Endothelial cell of umbilical vein (primary cell): Measurements from ENCODE around the gene FAM241B. TPM values are rescaled to one million over a fixed set of nuclear protein-coding genes. Genes with fewer than 3 reads are reported as not detected.

Source experiments
- BruUV-seq: library from RNA; stranded (reverse); fragments of 400-500 nt; replicated peaks from 2 replicates; lab custom pipeline; 2021; lab: Mats Ljungman, UMichigan
- CTCF ChIA-PET: fragments of 300-600, 350-600 bp; sonication (Branson Sonifier 250); formaldehyde crosslinking; loops from one replicate; lab custom pipeline; 2021; ENCODE audit warnings: antibody characterized with exemption, inconsistent platforms; lab: Charles Lee
- POLR2A ChIA-PET: fragments of 300-600, 350-600 bp; sonication (Branson Sonifier 250); formaldehyde crosslinking; loops from one replicate; lab custom pipeline; 2021; ENCODE audit warnings: antibody characterized with exemption, inconsistent platforms; lab: Charles Lee
- DNase-seq: peaks from one replicate; pipeline ENCODE4 v3.0.0-alpha.2; 2011; ENCODE audit warnings: low read depth, low spot score
- FAIRE-seq: peaks from 2 replicates; lab custom pipeline; 2011; peaks lifted over from hg19 to GRCh38; lab: Jason Lieb, UNC
- H2AFZ ChIP-seq: 2 replicates; pipeline ENCODE4 v1.6.0; 2012; ENCODE audit warnings: low read depth, low read length, control low read depth, inconsistent platforms
- H3K27ac ChIP-seq: 2 replicates; pipeline ENCODE4 v1.5.1; 2011; ENCODE audit warnings: low read depth, mild to moderate bottlenecking, control low read depth, low read length, moderate library complexity; ENCODE audit not compliant: insufficient read depth
- H3K27me3 ChIP-seq, 2 experiments: 2 replicates each; pipeline versions ENCODE4 v1.6.0 to v1.6.1; 2011; ENCODE audit warnings: low read length in 2 of 2, mixed read lengths in 1 of 2; ENCODE audit not compliant: control insufficient read depth in 2 of 2, insufficient read depth in 2 of 2
- H3K36me3 ChIP-seq, 2 experiments: 2 replicates in 1 of 2; 3 replicates in 1 of 2; pipeline ENCODE4 v1.5.1; 2011; ENCODE audit warnings: low read length in 2 of 2, mild to moderate bottlenecking in 1 of 2, moderate library complexity in 1 of 2; ENCODE audit not compliant: control insufficient read depth in 2 of 2, insufficient read depth in 2 of 2; ENCODE audit errors: extremely low read depth in 1 of 2
- H3K4me1 ChIP-seq: 3 replicates; pipeline ENCODE4 v1.5.1; 2011; ENCODE audit warnings: mild to moderate bottlenecking, low read length; ENCODE audit not compliant: control insufficient read depth, insufficient read depth; ENCODE audit errors: extremely low read depth
- H3K4me2 ChIP-seq: 2 replicates; pipeline ENCODE4 v1.6.1; 2011; ENCODE audit warnings: low read length, control low read depth, mixed read lengths; ENCODE audit not compliant: insufficient read depth
- H3K4me3 ChIP-seq, 3 experiments: fragments of 200-600 bp in 1 of 3; sonication (generic), shearing (Covaris generic) in 1 of 3; replicated peaks in 1 of 3; 2 replicates each; pipeline ENCODE4 v1.5.1; 2011 to 2016; ENCODE audit warnings: control low read depth in 3 of 3, low read length in 3 of 3, mild to moderate bottlenecking in 2 of 3, inconsistent platforms in 1 of 3, low read depth in 1 of 3, moderate library complexity in 1 of 3; ENCODE audit not compliant: insufficient read depth in 1 of 3
- H3K79me2 ChIP-seq: 2 replicates; pipeline ENCODE4 v1.6.0; 2012; ENCODE audit warnings: low read length, inconsistent platforms; ENCODE audit not compliant: control insufficient read depth, insufficient read depth
- H3K9ac ChIP-seq: replicated peaks from 2 replicates; pipeline ENCODE3; 2011; ENCODE audit warnings: low read length, control low read depth; ENCODE audit not compliant: insufficient read depth; ENCODE audit errors: extremely low read depth
- H3K9me1 ChIP-seq: replicated peaks from 3 replicates; pipeline ENCODE4 v1.6.0; 2011; ENCODE audit warnings: mild to moderate bottlenecking, low read length; ENCODE audit not compliant: control insufficient read depth, insufficient read depth; ENCODE audit errors: extremely low read depth
- H3K9me3 ChIP-seq: replicated peaks from 2 replicates; pipeline ENCODE4 v1.5.1; 2012; ENCODE audit warnings: low read length, inconsistent platforms; ENCODE audit not compliant: control insufficient read depth, insufficient read depth
- H4K20me1 ChIP-seq: replicated peaks from 2 replicates; pipeline ENCODE3; 2011; ENCODE audit warnings: mild to moderate bottlenecking, low read length; ENCODE audit not compliant: control insufficient read depth, insufficient read depth; ENCODE audit errors: extremely low read depth
- CTCF ChIP-seq, 2 donors: IDR thresholded peaks; 1 replicate in 1 of 2; 2 replicates in 1 of 2; pipeline ENCODE4 v1.5.1; 2011; ENCODE audit warnings: low read length in 2 of 2, mild to moderate bottlenecking in 2 of 2, moderate library complexity in 2 of 2, control low read depth in 1 of 2, inconsistent platforms in 1 of 2, low read depth in 1 of 2; ENCODE audit not compliant: insufficient read depth in 1 of 2; ENCODE audit errors: extremely low read depth in 1 of 2
- EZH2 ChIP-seq: IDR thresholded peaks from 2 replicates; pipeline ENCODE4 v1.6.1; 2012; ENCODE audit warnings: borderline replicate concordance, low read depth, mild to moderate bottlenecking, moderate library complexity, low read length, inconsistent platforms; ENCODE audit not compliant: severe bottlenecking
- FOS ChIP-seq: IDR thresholded peaks from 2 replicates; pipeline ENCODE4 v1.6.1; 2011; ENCODE audit warnings: mild to moderate bottlenecking, low read length, moderate library complexity, borderline replicate concordance; ENCODE audit not compliant: insufficient read depth
- GATA2 ChIP-seq: IDR thresholded peaks from 2 replicates; pipeline ENCODE4 v1.7.0; 2011; ENCODE audit warnings: low read depth, mild to moderate bottlenecking, moderate library complexity, mixed read lengths, low read length; ENCODE audit not compliant: insufficient read length, insufficient read depth
- JUN ChIP-seq: IDR thresholded peaks from 2 replicates; pipeline ENCODE4 v1.6.1; 2011; ENCODE audit warnings: borderline replicate concordance, low read depth; ENCODE audit not compliant: insufficient read length, insufficient read depth
- MYC ChIP-seq: IDR thresholded peaks from one replicate; pipeline ENCODE4 v1.6.1; 2011; ENCODE audit warnings: mild to moderate bottlenecking, low read depth, low read length
- POLR2A ChIP-seq: IDR thresholded peaks from 2 replicates; pipeline ENCODE4 v1.6.1; 2012; ENCODE audit warnings: low read depth, mild to moderate bottlenecking, control low read depth, low read length
- POLR2AphosphoS5 ChIP-seq: IDR thresholded peaks from 2 replicates; pipeline ENCODE4 v1.6.1; 2012; ENCODE audit warnings: low read depth, mild to moderate bottlenecking, control low read depth, low read length, moderate library complexity; ENCODE audit not compliant: insufficient read depth
- dilution Hi-C: fragments of 300-500 bp; cut with MboI; formaldehyde crosslinking; loops from one replicate; pipeline ENCODE4 v1.15.0; 2019; ENCODE audit warnings: low sequenced_read_pairs; ENCODE audit not compliant: extremely low pct_ligation_motif_present
- intact Hi-C: fragments of 100-400 bp; cut with micrococcal nuclease; formaldehyde crosslinking; loops from one replicate; pipeline ENCODE4 v1.10.0; 2022
- polyA plus RNA-seq, 4 experiments: library from polyadenylated mRNA; depleted of rRNA in 3 of 4; stranded (reverse) in 3 of 4; unstranded in 1 of 4; fragments of >200 nt; gene quantifications; 2 replicates each; pipeline versions ENCODE4 v1.2.1 to v1.2.3, GENCODE V29; 2011 to 2012; ENCODE audit warnings: missing spikeins in 1 of 4
- total RNA-seq: library from RNA; stranded (reverse); gene quantifications from 2 replicates; pipeline ENCODE4 v1.2.3, GENCODE V29; 2021
- TF ChIP-seq, protein P1 (sequence below): IDR thresholded peaks from 2 replicates; pipeline ENCODE4 v1.6.1; 2011; ENCODE audit not compliant: insufficient read depth, insufficient read length

FAM241B gene
- total and polyA plus RNA-seq, 2 donors (not counting 3 experiments of a cell fraction or from before 2014, with no cell fraction given): 0.23 TPM; not detected in 1

DNA sequence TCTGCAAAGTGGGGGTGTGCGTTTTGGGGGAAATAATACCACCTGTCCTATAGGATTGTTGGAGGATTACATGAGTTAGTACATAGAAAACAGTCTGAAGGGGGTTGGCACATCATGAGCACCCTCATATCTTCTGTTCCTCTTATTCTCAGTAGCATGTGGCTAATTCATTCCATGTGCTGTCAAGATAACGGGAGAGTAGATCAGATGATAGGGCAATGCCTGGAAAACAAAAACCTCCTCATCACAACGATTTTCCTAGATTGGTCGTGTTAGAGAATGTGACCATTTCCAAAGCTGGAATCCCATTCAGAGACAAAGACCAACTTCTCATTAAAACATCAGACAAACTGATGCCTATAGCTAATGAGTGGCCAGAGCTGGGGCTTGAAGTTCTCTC lies 50.6 kb downstream of the FAM241B start:
- Histone ChIP-seq H3K9ac (no peak overlapping the region), H3K9me3 (no peaks in the 10 kb centered on the region), H3K36me3 (no peaks in the 10 kb centered on the region), H4K20me1 (no peaks in the 10 kb centered on the region), H3K9me1 (no peaks in the 10 kb centered on the region), H3K4me2 (no peak overlapping the region), H2AFZ (no peak overlapping the region), H3K27ac (no peak overlapping the region), H3K4me3 (no peak overlapping the region), H3K79me2 (no peaks in the 10 kb centered on the region), H3K27me3 (peaks cover 16 to 35% of the 10 kb centered on the region in 2 experiments), H3K4me1 (peaks cover 2% of the 10 kb centered on the region)
- POLR2A ChIA-PET: no interaction called here
- DNase-seq (no peak), FAIRE-seq (no peak)
- CTCF ChIA-PET: interaction anchor here (0.6 to 1.4 kb wide), 5 partner anchors 14 to 132 kb away, joined by 3 to 5 read pairs (median 3); no protein-coding TSS in a partner anchor
- TF ChIP-seq GATA2 (no peak), POLR2A (no peak), CTCF (IDR thresholded peaks at IDR 0.05; ENCODE audit: extremely low read depth in 1 of 2, insufficient read depth in 1 of 2, low read depth in 1 of 2, low read length in 2 of 2) (no peak)
- TF ChIP-seq, protein P1, sequence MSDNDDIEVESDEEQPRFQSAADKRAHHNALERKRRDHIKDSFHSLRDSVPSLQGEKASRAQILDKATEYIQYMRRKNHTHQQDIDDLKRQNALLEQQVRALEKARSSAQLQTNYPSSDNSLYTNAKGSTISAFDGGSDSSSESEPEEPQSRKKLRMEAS: no peak
- dilution Hi-C loops (no loop called here), intact Hi-C loops (no loop called here)
- BruUV-seq: no TSS peak

GRCh38 chr10:69681436-69681835 lies 51.4 kb downstream of the FAM241B start:
- Histone ChIP-seq H3K36me3 (no peaks in the 10 kb centered on the region), H3K79me2 (no peaks in the 10 kb centered on the region), H3K4me2 (no peak overlapping the region), H3K9ac (no peak overlapping the region), H4K20me1 (no peaks in the 10 kb centered on the region), H3K4me3 (no peak overlapping the region), H3K27ac (no peak overlapping the region), H3K27me3 (peaks cover 13 to 27% of the 10 kb centered on the region in 2 experiments), H3K9me3 (no peaks in the 10 kb centered on the region), H3K9me1 (no peaks in the 10 kb centered on the region), H3K4me1 (peaks cover 2% of the 10 kb centered on the region), H2AFZ (no peak overlapping the region)
- FAIRE-seq (no peak), DNase-seq (no peak)
- ChIA-PET POLR2A (no interaction called here), CTCF (interaction anchor here (0.9 to 1.4 kb wide), 3 partner anchors 38 to 133 kb away, joined by 3 to 5 read pairs (median 3); no protein-coding TSS in a partner anchor)
- no TSS peak for BruUV-seq
- TF ChIP-seq POLR2AphosphoS5: no peak
- no peak for TF ChIP-seq EZH2
- no peak for TF ChIP-seq MYC
- TF ChIP-seq CTCF (IDR thresholded peaks at IDR 0.05; ENCODE audit: extremely low read depth in 1 of 2, insufficient read depth in 1 of 2, low read depth in 1 of 2, low read length in 2 of 2): no peak
- TF ChIP-seq GATA2: no peak
- TF ChIP-seq JUN: no peak
- TF ChIP-seq FOS: no peak
- no peak for TF ChIP-seq POLR2A
- TF ChIP-seq, protein P1: no peak
- dilution Hi-C loops (no loop called here), intact Hi-C loops (no loop called here)
